Gastroesophageal sphincter (tissue), 3 donors: ENCODE measurements around the gene KLHDC2.

ENCODE experiments used
- CTCF ChIP-seq, 4 experiments: fragments of 200-600 bp in 2 of 4; fragments of 450-650 bp in 2 of 4; sonication (generic) in 1 of 4; IDR thresholded peaks; one replicate each; pipeline ENCODE4 v1.5.1; 2017 to 2019; ENCODE audit warnings: antibody characterized with exemption in 4 of 4, mild to moderate bottlenecking in 2 of 4, moderate library complexity in 2 of 4
- POLR2A ChIP-seq, 2 donors: fragments of 450-650 bp; IDR thresholded peaks; one replicate each; pipeline ENCODE4 v1.6.1; 2017; ENCODE audit warnings: antibody characterized with exemption in 2 of 2, mild to moderate bottlenecking in 2 of 2, moderate library complexity in 1 of 2
- POLR2AphosphoS5 ChIP-seq: sonication (generic); formaldehyde crosslinking; IDR thresholded peaks from one replicate; pipeline ENCODE4 v1.6.1; 2017; ENCODE audit warnings: antibody characterized with exemption

DNA sequence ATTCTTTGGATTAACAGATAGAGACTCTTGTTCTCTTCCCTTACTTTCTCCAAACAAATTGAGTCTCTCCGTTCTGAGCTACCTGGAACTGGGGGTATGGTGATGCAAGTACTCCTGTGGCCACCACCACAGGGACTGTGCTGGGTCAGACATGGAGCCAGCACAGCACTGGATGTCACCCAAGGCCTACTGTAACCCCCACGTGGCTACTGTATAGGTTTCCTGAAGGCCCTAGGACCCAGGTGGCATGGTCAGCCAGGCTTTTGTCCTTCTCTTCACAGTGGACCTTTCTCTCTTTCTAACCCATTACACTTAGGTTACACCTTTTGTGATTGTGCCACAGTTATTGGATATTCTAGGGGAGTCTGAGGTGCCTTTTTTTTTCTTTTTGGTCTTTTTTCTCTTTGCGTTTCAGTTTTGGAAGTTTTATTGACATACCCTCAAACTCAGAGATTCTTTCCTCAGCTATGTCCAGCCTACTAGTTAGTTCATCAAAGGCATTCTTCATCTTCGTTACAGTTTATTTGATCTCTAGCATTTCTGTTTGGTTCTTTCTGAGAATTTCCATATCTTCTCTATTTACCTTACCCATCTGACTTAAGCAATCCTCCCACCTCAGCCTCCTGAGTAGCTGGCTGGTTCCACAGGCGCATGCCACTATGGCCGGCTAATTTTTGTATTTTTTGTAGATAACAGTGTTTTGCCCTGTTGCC, 6.0 kb upstream of the KLHDC2 start:
- TF ChIP-seq CTCF (IDR thresholded peaks at IDR 0.05) (no peak), POLR2A (IDR thresholded peaks at IDR 0.05) (no peak), POLR2AphosphoS5 (no peak)
